NCI-H1048 (cell line): ENCODE measurements around the gene PLEKHM2.
"Not testable (repeated sequence)": the region's sequence is repeated elsewhere in the genome, so short reads cannot be mapped to it uniquely, and the experiment has no call there.

Source experiments
- DNase-seq: peaks from one replicate; lab custom pipeline; 2025; lab: John Stamatoyannopoulos, UW

Gene PLEKHM2

GRCh38 chr1:15676688-15677661 is 7.1 kb upstream of the PLEKHM2 start:
- no peak for DNase-seq

- DNase-seq: no peak
These were observed 5.5 kb upstream of the PLEKHM2 start for GRCh38 chr1:15678578-15678977.

GRCh38 chr1:15680131-15680530 is 4.0 kb upstream of the PLEKHM2 start:
- DNase-seq: no peak

- no peak for DNase-seq
These were observed 3.4 kb upstream of the PLEKHM2 start for GRCh38 chr1:15680561-15681348.

GRCh38 chr1:15681349-15682292 is 2.5 kb upstream of the PLEKHM2 start:
- DNase-seq: no peak

- no peak for DNase-seq
These were observed 1.2 kb upstream of the PLEKHM2 start for GRCh38 chr1:15682936-15683341.

- DNase-seq: no peak
These were observed 628 bp upstream of the PLEKHM2 start for GRCh38 chr1:15683345-15684039.

GRCh38 chr1:15684468-15685291 is 560 bp downstream of the PLEKHM2 start:
- DNase-seq: no peak

- no peak for DNase-seq
These were observed 1.7 kb downstream of the PLEKHM2 start for GRCh38 chr1:15685820-15686219.

- DNase-seq: no peak
These were observed 3.3 kb downstream of the PLEKHM2 start for GRCh38 chr1:15687446-15687845.

- DNase-seq: no peak
These were observed 6.2 kb downstream of the PLEKHM2 start for GRCh38 chr1:15690317-15690716.

GRCh38 chr1:15691434-15692032 is 7.4 kb downstream of the PLEKHM2 start:
- no peak for DNase-seq

GRCh38 chr1:15692121-15692682 is 8.1 kb downstream of the PLEKHM2 start:
- no peak for DNase-seq

- DNase-seq: no peak
These were observed 9.3 kb downstream of the PLEKHM2 start for GRCh38 chr1:15693371-15693770.

GRCh38 chr1:15696956-15697521 is 12.9 kb downstream of the PLEKHM2 start:
- DNase-seq: no peak

GRCh38 chr1:15698201-15698600 is 14.1 kb downstream of the PLEKHM2 start:
- no peak for DNase-seq

GRCh38 chr1:15699321-15699720 is 15.2 kb downstream of the PLEKHM2 start:
- not testable (repeated sequence) for DNase-seq

- DNase-seq: no peak
These were observed 16.4 kb downstream of the PLEKHM2 start for GRCh38 chr1:15700508-15700907.

GRCh38 chr1:15701784-15702183 is 17.7 kb downstream of the PLEKHM2 start:
- no peak for DNase-seq
